Stimulated activated naive CD8-positive, alpha-beta T cell treated with anti-CD3 and anti-CD28 coated beads, Interleukin-15, Interleukin-2, amounts not matched to agents 100 U/mL and 50 U/mL, for 24 hours (primary cell): ENCODE results near the gene TGFBRAP1.

Experiments used
- ATAC-seq: fragments of 150-1000 bp; cut with Tn5 transposase; one replicate; pipeline ENCODE4 v1.10.0; 2021
- DNase-seq: peaks from one replicate; pipeline ENCODE4 v3.0.0; 2021

The TGFBRAP1 gene

GRCh38 chr2:105317937-105318336, 11.6 kb downstream of the TGFBRAP1 start:
- DNase-seq (no peak), ATAC-seq (no peak)

- ATAC-seq = no peak
- DNase-seq = no peak
Observed at GRCh38 chr2:105315314-105315713, 14.2 kb downstream of the TGFBRAP1 start.

DNA sequence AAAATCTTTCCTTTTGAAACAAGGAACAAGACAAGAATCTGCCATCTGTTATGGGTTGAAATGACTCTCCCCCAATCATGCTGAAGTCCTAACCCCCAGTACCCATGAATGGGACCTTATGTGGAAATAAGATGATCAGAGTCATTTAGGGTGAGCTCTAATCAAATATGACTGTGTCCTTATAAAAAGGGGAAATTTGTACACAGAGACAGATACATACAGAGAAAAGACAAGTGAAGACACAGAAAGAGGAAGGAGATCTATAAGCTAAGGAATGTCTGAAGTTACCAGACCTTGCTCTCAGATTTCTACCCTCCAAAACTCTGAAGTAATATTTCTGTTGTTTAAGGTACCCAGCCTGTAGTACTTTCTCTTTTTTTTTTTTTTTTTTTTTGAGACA, 15.7 kb downstream of the TGFBRAP1 start:
- DNase-seq = no peak
- no peak for ATAC-seq

DNA sequence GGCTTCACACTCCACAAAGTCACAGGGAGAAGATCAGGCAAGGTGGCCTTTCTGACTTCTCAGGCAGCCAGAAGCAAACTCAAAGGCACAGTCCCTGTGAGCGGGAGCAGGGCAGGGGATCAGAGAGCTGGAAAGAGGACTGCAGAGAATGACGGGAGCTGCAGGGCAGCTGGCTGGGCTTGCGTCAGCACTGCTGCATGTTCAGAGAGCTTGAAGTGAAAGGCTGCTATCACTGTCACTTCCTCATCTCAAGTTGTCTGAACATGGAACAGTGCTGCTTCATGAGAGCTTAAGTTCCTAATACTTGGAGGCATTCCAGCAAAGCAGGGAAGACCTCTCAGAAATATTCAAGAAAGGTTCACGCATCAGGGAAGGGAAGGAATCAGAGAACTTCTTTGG, 20.4 kb downstream of the TGFBRAP1 start:
- ATAC-seq (no peak), DNase-seq (no peak)

DNA sequence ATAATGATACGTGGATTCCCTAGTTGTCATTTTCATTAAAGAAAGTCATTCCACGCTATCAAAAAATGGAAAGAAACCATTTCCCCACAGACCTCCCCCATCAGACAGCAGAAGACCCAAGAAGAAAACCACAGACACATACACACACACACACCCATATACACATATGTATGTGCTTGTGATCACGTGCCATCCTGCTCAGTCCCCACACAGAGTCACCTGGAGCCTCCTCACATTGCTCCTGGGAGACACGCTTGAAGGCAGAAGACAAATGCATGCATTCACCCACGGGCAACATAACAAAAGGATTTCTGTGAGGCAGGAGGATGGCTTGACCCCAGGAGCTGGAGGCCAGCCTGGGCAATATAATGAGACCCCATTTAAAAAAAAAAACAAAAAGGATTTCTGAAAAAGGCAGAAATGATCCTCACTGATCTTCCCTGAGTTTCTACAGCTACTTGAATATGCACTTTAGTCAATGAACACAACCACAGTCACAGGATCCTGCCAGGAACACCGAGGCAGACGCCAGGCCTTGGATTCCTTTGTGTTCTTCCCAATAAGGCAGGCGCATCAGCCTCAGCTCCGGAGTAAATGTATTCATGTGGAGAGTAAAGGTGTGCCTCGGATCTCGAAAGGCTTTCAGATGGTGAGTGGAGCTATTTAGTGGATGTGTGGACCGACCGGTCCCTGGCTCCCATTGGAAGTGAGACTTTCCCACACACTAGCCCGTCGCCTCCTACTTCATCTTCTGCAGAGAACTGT, 21.0 kb downstream of the TGFBRAP1 start:
- ATAC-seq (no peak), DNase-seq (no peak)

GRCh38 chr2:105307962-105308361, 21.6 kb downstream of the TGFBRAP1 start:
- ATAC-seq (no peak), DNase-seq (no peak)

DNA sequence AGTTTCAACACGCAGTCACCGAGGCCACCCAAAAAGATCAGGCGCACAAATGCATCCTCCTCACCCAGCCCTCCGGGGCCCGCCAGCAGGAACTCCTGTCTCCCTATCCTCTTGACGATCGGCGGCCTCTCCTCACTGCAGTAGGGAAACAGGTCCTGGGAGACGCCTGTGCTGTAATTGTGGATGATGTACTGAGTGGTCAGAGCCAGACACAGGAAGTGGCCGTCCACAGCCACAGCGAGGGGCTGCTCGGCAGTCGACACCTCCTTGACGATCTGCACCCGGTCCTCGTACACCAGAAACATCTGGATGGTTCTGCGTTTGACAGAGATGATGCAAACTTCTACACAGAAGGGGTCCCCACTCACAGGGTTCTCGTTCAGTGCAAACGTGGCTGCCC, 22.0 kb downstream of the TGFBRAP1 start:
- DNase-seq (no peak), ATAC-seq (no peak)

GRCh38 chr2:105307146-105307545, 22.4 kb downstream of the TGFBRAP1 start:
- no peak for ATAC-seq

DNA sequence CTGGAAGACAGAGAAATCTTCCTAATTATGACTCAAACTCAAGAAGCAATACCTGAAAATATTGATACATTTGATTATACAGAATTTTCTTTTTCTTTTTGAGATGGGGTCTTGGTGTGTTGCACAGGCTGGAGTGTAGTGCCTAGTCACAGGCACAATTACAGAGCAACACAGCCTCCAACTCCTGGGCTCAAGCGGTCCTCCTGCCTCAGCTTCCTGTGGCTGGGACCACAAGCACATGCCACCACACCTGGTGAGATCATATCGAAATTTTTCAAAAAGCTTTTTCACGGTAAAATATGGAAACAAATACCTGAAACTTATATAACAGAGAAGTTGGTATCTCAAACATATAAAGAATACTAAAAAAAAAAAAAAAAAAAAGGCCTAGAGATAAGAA, 27.9 kb downstream of the TGFBRAP1 start:
- ATAC-seq = no peak
- no peak for DNase-seq

More at GRCh38 chr2:105307146-105307545, 22.4 kb downstream of the TGFBRAP1 start:
- DNase-seq = no peak

- DNase-seq (no peak), ATAC-seq (peak; percentile 57)
Observed at GRCh38 chr2:105299290-105299689, 30.2 kb downstream of the TGFBRAP1 start.

DNA sequence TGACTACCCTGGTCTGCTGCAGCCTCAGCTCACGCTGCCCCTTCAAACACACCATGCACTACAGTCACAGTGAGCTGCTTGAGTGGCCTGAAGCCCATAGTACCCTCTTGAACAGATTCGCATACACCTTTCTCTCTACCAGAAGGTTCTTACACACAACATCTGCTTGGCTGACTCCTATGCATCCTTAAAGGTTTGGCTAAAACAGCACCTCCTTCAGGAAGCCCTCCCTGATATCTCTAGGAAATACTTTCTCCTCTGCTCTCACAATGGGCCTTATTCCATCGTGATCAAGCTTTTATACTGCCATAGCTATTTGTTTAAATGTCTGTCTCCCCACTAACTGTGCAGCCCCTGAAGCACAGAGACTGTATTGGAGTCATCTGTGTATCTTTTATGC, 31.5 kb downstream of the TGFBRAP1 start:
- no peak for ATAC-seq

DNA sequence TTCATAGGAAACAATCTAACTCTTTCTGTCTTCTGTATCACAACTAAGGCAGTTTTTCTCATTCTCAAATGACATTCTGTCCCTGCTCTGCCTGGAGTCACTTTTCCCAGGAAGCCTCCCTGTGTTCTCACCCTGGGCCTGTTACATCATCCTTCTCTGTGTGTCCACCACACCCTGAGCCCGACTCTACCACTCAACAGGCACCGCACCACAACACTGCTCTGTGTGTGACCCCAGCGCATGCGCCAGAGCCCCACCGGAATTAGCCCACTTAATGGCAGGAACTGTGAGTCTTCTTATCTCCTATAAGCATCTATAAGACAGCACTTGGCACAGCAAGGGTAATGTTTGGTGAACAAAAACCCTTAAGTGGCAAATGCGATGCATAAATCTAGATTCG, 32.3 kb downstream of the TGFBRAP1 start:
- ATAC-seq (no peak), DNase-seq (no peak)

More for the DNA sequence above, 31.5 kb downstream of the TGFBRAP1 start:
- DNase-seq = no peak

- ATAC-seq (no peak), DNase-seq (no peak)
Observed at GRCh38 chr2:105296017-105296611, 33.4 kb downstream of the TGFBRAP1 start.

DNA sequence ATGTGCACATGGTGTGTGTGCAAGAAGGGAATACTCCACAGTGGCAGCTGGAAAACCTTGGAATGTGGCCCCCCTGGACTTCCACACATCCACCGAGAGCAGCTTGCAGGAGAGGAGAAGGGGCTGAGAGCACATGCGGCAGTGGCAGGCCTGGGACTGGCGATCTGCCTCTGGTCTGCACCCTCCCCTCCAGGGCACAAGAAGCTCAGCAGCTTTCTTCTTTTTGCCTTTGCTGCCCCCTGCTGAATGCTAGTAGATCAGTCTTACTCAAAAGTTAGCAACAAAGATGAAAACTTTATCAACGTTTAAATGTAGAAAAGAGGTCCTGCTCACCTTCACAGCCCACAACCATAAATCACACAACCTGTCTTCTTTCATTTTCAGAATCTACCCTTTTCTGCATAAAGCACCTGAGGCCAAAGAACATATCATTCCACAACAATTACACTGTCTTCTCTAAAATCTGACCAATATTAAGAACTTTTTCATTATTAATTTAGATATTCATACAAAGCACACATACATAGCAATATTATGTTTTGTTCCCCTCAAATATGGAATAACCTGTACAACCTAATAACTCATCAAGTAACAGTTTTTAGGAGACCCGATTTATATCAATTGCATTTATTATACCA, 34.6 kb downstream of the TGFBRAP1 start:
- ATAC-seq = no peak

DNA sequence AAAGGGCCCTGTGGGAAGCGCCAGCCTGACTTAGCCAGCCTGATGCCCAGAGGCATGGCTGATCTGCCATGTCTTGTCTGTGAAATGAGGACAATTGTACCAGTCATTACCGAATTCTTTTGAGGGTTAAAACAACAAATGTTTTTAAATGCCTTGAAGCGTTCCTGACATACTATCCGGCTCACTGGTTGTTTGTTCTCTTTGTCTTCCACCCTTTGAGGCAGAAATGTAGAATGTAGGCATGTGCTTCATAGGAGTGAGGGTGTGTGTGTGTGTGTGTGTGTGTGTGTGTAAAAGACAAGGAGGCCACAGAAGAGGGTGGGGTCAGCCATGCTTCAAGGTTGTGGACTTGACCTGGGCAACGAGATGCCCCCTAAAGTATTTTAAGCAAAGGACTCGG, 35.5 kb downstream of the TGFBRAP1 start:
- DNase-seq = no peak
- no peak for ATAC-seq

More for the DNA sequence above, 34.6 kb downstream of the TGFBRAP1 start:
- peak; percentile 20 for DNase-seq

GRCh38 chr2:105291981-105292380, 37.6 kb downstream of the TGFBRAP1 start:
- ATAC-seq = no peak
- no peak for DNase-seq

DNA sequence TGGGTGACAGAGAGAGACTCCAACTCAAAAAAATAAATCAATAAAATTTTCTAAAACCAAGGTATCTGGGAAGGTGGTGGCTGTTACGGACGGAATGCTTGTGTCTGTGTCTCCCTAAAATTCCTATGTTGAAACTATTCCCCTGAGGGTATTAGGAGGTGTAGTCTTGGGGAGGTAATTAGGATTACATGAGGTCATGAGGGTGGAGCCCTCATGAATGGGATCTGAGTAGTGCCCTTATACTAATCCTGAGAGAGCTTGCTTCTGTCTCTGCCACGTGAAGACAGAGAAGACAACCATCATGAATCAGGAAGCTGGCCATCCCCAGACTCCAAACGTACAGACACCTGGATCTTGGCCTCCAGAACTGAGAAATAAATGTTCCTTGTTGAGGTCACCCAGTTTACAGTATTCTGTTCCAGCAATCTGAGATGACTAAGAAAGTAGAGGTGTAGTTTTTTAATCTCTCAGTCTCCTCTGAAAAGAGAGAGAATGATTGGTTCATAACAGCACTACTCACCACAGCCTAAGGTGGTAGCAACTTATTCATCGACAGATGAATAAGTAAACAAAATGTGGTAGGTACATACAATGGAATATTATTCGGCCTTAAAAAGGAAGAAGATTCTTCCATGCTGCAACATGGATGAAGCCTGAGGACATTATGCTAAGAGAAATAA, 38.4 kb downstream of the TGFBRAP1 start:
- DNase-seq (no peak), ATAC-seq (no peak)

DNA sequence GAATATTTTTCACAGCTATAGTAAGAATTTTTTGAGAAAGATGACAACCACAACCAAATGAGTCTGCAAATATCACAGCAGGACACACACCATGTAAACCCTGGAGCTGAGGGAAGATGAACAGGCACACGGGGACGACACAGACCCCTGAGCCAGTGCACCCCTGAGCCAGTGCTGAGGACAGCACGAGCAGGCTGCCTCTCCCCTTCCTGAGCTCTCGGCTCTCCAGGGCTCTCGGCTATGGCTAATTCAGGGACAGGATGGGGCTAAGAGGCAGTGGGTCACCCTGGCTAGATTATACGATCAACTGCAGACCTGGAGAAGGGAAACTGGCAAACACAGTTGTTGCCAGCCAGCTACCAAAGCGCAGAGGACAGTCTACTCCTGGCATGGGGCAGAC, 41.4 kb downstream of the TGFBRAP1 start:
- DNase-seq (no peak), ATAC-seq (no peak)

DNA sequence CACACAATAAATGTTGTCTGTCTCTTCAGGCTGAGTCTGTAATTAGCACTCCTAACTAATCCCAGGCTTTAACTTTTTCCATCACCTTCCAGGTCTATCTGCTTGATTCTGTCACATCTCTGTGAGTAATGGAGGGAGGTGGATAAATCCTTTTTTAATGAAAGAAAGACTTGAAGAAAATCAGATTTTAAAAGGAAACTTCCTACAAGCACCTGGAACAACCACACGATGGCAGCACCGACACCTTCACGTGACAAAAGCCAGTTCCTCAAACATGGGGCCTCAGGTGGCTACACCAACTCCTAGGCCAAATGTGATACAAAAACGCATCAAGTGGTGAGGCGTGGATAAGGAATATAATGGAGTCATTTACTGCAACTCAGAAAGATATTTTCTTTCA, 41.8 kb downstream of the TGFBRAP1 start:
- ATAC-seq (no peak), DNase-seq (peak; percentile 44)

DNA sequence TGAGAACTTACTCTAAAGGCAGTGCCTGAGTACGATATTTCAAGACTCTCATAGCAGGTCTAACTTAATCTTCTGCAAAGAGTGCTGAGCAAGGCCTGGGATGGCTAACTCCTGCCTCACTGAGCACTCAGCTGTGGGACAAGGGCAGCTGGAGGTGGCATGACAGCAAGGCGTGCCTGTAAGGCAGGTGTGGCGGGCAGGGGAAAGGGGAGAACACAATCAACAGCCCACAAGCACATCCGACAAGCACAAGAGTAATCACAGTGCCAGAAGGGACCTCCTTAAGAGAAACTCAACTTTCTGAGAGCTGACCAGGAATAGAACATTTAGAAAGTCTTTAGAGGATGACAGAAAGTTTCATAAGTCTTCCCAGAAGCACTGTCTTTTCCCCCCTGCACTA, 46.0 kb downstream of the TGFBRAP1 start:
- DNase-seq (no peak), ATAC-seq (no peak)

GRCh38 chr2:105280281-105280680, 49.3 kb downstream of the TGFBRAP1 start:
- no peak for DNase-seq

GRCh38 chr2:105279126-105279525, 50.4 kb downstream of the TGFBRAP1 start:
- DNase-seq (no peak), ATAC-seq (no peak)

More at GRCh38 chr2:105280281-105280680, 49.3 kb downstream of the TGFBRAP1 start:
- ATAC-seq = no peak

GRCh38 chr2:105278654-105279053, 50.9 kb downstream of the TGFBRAP1 start:
- DNase-seq = no peak
- no peak for ATAC-seq
